A549 (cell line): ENCODE data around the gene PTPA. TPM values are rescaled to one million over a fixed set of nuclear protein-coding genes. Genes with fewer than 3 reads are reported as not detected.

Source experiments
- ATAC-seq, 2 experiments: fragments of 200-7000 bp in 1 of 2; fragments of >200 bp in 1 of 2; cut with Nextera tagmentation in 1 of 2; cut with Tn5 transposase in 1 of 2; 3 replicates each; pipeline versions ENCODE4 v1.8.0 to v1.9.1; 2018 to 2020; ENCODE audit warnings: mild to moderate bottlenecking in 1 of 2, moderate library complexity in 1 of 2
- CTCF ChIA-PET: fragments of 300-600 bp; sonication (Branson Sonifier 250); formaldehyde crosslinking; extraction: SDS; loops from one replicate; lab custom pipeline; 2021; ENCODE audit warnings: antibody characterized with exemption, inconsistent platforms; lab: Yijun Ruan, JAX
- POLR2A ChIA-PET: fragments of 350-600 bp; formaldehyde crosslinking; extraction: SDS; loops from one replicate; lab custom pipeline; 2021; ENCODE audit warnings: antibody characterized with exemption, inconsistent platforms; lab: Yijun Ruan, JAX
- DNase-seq, 2 experiments: peaks; one replicate each; pipeline versions ENCODE4 v3.0.0 to v3.0.0-alpha.2; 2011 to 2016; ENCODE audit warnings: low read depth in 1 of 2, low spot score in 1 of 2
- FAIRE-seq: peaks from 2 replicates; lab custom pipeline; 2011; peaks lifted over from hg19 to GRCh38; lab: Jason Lieb, UNC
- H3K27ac ChIP-seq, 2 experiments: fragments of >200 bp; sonication (Bioruptor Twin); formaldehyde crosslinking; 3 replicates each; pipeline ENCODE4 v1.5.1; 2016 to 2017
- H3K4me1 ChIP-seq: fragments of >200 bp; sonication (Bioruptor Twin); formaldehyde crosslinking; 3 replicates; pipeline ENCODE4 v1.6.1; 2016
- H3K4me2 ChIP-seq: fragments of >200 bp; sonication (Bioruptor Twin); formaldehyde crosslinking; 3 replicates; pipeline ENCODE4 v1.6.1; 2016
- H3K4me3 ChIP-seq: fragments of >200 bp; sonication (Bioruptor Twin); formaldehyde crosslinking; 3 replicates; pipeline ENCODE4 v1.5.1; 2016
- H3K9me3 ChIP-seq: fragments of >200 bp; sonication (Bioruptor Twin); formaldehyde crosslinking; 3 replicates; pipeline ENCODE4 v1.6.1; 2016
- CHD4 ChIP-seq: fragments of 200-600 bp; sonication (generic); IDR thresholded peaks from 2 replicates; pipeline ENCODE4 v1.6.1; 2016; ENCODE audit warnings: antibody characterized with exemption, mild to moderate bottlenecking, borderline replicate concordance
- HDAC2 ChIP-seq: fragments of 200-600 bp; sonication (generic); IDR thresholded peaks from 2 replicates; pipeline ENCODE4 v1.6.1; 2016
- HEYL ChIP-seq: fragments of 250-450 bp; sonication (Bioruptor Pico); IDR thresholded peaks from 2 replicates; pipeline ENCODE4 v1.8.0; 2021; ENCODE audit warnings: mild to moderate bottlenecking, moderate library complexity
- JUN ChIP-seq, 2 experiments: fragments of >200 bp; sonication (Bioruptor Twin); formaldehyde crosslinking; IDR thresholded peaks; 2 replicates in 1 of 2; 3 replicates in 1 of 2; pipeline ENCODE4 v1.6.1; 2016 to 2017
- JUNB ChIP-seq: fragments of >200 bp; sonication (Bioruptor Twin); formaldehyde crosslinking; IDR thresholded peaks from 2 replicates; pipeline ENCODE4 v1.6.1; 2016
- KDM1A ChIP-seq: fragments of 200-600 bp; sonication (generic); IDR thresholded peaks from 2 replicates; pipeline ENCODE4 v1.6.1; 2016; ENCODE audit warnings: low read depth, mild to moderate bottlenecking
- KDM5A ChIP-seq: fragments of 200-600 bp; sonication (generic); IDR thresholded peaks from 2 replicates; pipeline ENCODE4 v1.6.1; 2016; ENCODE audit warnings: antibody characterized with exemption, mild to moderate bottlenecking
- MAFK ChIP-seq: fragments of 450-650 bp; IDR thresholded peaks from 2 replicates; pipeline ENCODE4 v1.6.1; 2014; ENCODE audit not compliant: partially characterized antibody
- MYC ChIP-seq: IDR thresholded peaks from 2 replicates; pipeline ENCODE4 v1.6.1; 2012; ENCODE audit warnings: mild to moderate bottlenecking, inconsistent platforms, low read length, improper control_type of control experiment, borderline replicate concordance
- NFE2L2 ChIP-seq: fragments of 150-350 bp; conservative IDR thresholded peaks from 2 replicates; pipeline ENCODE4 v1.6.1; 2014; ENCODE audit warnings: low read length
- NR3C1 ChIP-seq: fragments of >200 bp; sonication (Bioruptor Twin); formaldehyde crosslinking; IDR thresholded peaks from 3 replicates; pipeline ENCODE4 v1.6.1; 2017
- PHF8 ChIP-seq: fragments of 200-600 bp; sonication (generic); IDR thresholded peaks from 2 replicates; pipeline ENCODE4 v1.6.1; 2016; ENCODE audit warnings: low read depth, mild to moderate bottlenecking, antibody characterized with exemption, moderate library complexity, borderline replicate concordance
- RFX5 ChIP-seq: fragments of 450-650 bp; IDR thresholded peaks from 2 replicates; pipeline ENCODE4 v1.7.1; 2014; ENCODE audit warnings: antibody characterized with exemption, mild to moderate bottlenecking, moderate library complexity
- TP53 ChIP-seq: fragments of 250-450 bp; sonication (Bioruptor Pico); IDR thresholded peaks from 2 replicates; pipeline ENCODE4 v1.5.0; 2021; ENCODE audit warnings: mild to moderate bottlenecking, moderate library complexity
- WGBS: methylation state at CpG from one replicate; pipeline ENCODE4 v1.1.6; 2017; ENCODE audit errors: missing lambda C conversion rate; 5-methylcytosine and 5-hydroxymethylcytosine counted together
- polyA plus RNA-seq, 4 experiments: library from polyadenylated mRNA; depleted of rRNA in 3 of 4; stranded (reverse); fragments of >200 nt; fragmentation: RNase III in 1 of 4; extraction: RNeasy Plus Mini Kit Qiagen cat#74134 plus additional on column Dnase treatment in 1 of 4; gene quantifications; 2 replicates in 3 of 4; 3 replicates in 1 of 4; pipeline ENCODE4 v1.2.3, GENCODE V29; 2011 to 2017
- TF ChIP-seq, protein P1 (sequence below): fragments of >200 bp; sonication (Bioruptor Twin); formaldehyde crosslinking; IDR thresholded peaks from 3 replicates; pipeline ENCODE4 v1.5.1; 2016
- TF ChIP-seq, protein P2 (sequence below): fragments of 200-600 bp; sonication (generic); IDR thresholded peaks from 2 replicates; pipeline ENCODE4 v1.6.1; 2016; ENCODE audit warnings: antibody characterized with exemption, mild to moderate bottlenecking, moderate library complexity
- TF ChIP-seq, protein P3 (sequence below): fragments of 150-350 bp; IDR thresholded peaks from 2 replicates; pipeline ENCODE4 v1.6.1; 2014; ENCODE audit warnings: low read depth, mild to moderate bottlenecking, low read length
- TF ChIP-seq, protein P4 (sequence below): fragments of 250-450 bp; sonication (Bioruptor Pico); IDR thresholded peaks from 2 replicates; pipeline ENCODE4 v1.5.0; 2021; ENCODE audit warnings: mild to moderate bottlenecking, moderate library complexity, borderline replicate concordance
- TF ChIP-seq, protein P5 (sequence below): fragments of >200 bp; sonication (Bioruptor Twin); formaldehyde crosslinking; IDR thresholded peaks from 3 replicates; pipeline ENCODE4 v1.6.1; 2016

Gene PTPA
- polyA plus RNA-seq, 2 of the 4 experiments (the other 2 are of a cell fraction): 140 to 161 TPM

DNA sequence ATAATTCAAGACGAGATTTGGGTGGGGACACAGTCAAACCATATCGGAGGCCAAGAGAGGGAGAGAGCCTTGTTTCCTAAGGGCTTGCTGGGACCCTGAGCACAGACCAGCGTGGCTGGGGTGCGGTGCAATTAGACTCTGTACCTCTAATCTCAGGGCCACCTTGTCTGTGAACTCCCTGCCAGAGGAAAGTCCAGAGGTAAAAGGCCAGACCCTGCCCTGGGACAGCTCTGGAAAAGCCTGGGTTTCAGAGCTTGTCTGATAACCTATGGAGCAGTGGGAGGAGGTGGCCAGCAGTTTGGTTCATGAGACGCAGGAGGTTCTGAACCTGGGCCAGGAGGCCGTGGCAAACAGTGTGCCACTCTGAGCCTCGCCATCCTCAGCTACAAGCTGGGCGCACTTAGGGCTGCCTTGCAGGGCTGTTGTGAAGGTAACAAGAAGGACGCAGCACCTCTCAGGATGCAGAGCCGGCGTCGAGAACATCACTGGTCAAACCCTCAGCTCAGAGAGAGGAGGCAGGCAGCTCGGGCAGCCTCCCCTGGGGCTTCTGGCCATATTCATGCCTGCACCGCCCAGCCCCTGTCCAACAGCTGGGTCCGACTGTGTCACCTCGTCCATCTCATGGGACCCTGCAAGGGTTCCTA is 35.1 kb upstream of the PTPA start (continued):
- TF ChIP-seq HEYL (CRISPR knock-in tag) (no peak), PHF8 (no peak)

DNA sequence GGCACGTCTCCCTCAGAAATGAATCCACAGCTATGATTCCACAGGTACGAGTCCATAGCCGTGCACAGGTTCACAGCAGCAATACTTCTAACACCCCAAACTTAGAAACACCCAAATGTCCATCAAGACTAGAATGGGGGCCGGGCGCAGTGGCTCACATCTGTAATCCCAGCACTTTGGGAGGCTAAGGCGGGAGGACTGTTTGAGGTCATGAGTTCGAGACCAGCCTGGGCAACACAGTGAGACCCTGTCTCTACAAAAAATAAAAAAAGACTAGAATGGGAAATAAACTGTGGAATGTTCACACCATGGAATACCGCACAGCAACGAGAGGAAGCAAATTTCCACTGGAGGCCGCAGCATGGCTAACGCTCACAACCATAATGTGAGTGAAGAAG is 34.6 kb upstream of the PTPA start:
- CTCF ChIA-PET: interaction anchor here (1.4 kb wide), 1 partner anchor 11 kb away, joined by 3 read pairs; no protein-coding TSS in a partner anchor
- DNase-seq (no peak), FAIRE-seq (no peak)
- Histone ChIP-seq H3K27ac (no peak overlapping the region), H3K4me1 (peaks cover 10% of the 10 kb centered on the region; the same call in 2 of the 3 replicates), H3K4me3 (no peak overlapping the region), H3K9me3 (no peaks in the 10 kb centered on the region)
- no peak for TF ChIP-seq CHD4
- TF ChIP-seq JUNB: no peak
- TF ChIP-seq, all 56 proteins: peak for 0
- POLR2A ChIA-PET: no interaction called here
- no peak overlapping the region for H3K4me2 ChIP-seq
- no peak for ATAC-seq
- WGBS: 91% methylated on average over 11 of the region's 11 CpGs

DNA sequence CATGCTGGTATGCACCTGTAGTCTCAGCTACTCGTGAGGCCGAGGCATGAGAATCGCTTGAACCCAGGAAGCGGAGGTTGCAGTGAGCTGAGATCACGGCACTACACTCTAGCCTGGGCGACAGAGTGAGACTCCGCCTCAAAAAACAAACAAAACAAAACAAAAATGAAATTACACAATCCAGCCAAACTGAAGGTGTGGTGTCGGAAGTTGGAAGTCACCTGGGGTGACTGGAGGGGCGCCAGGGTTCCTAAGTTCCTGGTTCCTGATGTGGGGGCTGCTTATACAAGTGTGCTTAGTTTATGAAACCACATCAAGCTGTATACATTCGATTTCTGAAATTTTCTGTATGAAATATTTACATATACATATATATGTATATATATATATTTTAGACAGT is 34.0 kb upstream of the PTPA start:
- TF ChIP-seq RFX5 (no peak), TP53 (CRISPR knock-in tag) (no peak)
- CTCF ChIA-PET: interaction anchor here (1.2 kb wide), 1 partner anchor 54 kb away, joined by 3 read pairs; no protein-coding TSS in a partner anchor
- H3K9me3 ChIP-seq: no peaks in the 10 kb centered on the region
- DNase-seq: no peak
- ATAC-seq: no peak
- peaks cover 15% of the 10 kb centered on the region; the same call in 2 of the 3 replicates for H3K4me1 ChIP-seq
- no peak overlapping the region for H3K4me3 ChIP-seq
- H3K4me2 ChIP-seq: 0 out of 3 replicates have a peak overlapping the region, but pooled peaks have one; percentile 8
- no peak for FAIRE-seq
- POLR2A ChIA-PET: no interaction called here
- WGBS: 66% methylated on average over 10 of the region's 10 CpGs
- no peak overlapping the region for H3K27ac ChIP-seq

DNA sequence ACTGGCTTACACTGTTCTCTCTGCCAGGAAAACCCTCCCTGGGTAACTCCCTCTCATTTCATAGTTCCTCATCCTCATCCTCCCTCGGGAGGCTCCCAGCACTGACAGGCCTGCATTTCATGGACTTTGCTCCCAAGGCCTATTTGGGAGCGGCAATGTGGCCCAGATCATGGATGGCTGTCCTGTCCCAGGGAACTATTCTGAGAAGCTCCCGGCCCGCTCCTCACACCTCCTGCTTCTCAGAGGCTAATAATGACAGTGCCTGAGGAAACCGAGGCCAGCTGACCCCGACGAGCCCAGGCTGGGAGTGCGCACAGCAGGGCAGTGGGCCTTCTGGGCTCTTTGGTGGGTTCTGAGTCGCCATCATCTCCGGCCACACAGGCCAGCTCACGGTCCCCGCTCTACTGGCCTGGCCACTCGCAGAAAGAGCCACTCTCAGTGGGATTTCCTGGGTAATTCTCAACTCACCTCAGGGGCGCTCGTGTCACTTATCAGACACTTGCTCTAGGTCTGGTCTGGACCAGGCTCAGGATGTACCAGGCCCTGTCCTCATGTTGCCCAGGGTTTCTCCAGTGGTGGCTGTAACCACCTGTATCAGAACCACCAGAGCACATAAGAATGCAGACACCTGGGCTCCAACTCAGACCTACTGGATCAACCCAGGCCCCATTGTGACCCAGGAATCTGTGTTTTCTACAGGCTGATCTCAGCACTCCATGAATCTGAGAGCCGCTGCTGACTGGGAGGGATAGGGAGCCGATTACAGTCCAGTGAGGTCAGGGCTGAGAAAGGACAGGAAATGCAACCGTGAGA is 32.3 kb upstream of the PTPA start:
- no peak for ATAC-seq
- Histone ChIP-seq H3K27ac (no peak overlapping the region), H3K4me3 (no peak overlapping the region), H3K4me2 (no peak overlapping the region), H3K9me3 (no peaks in the 10 kb centered on the region), H3K4me1 (peaks cover 18% of the 10 kb centered on the region; the same call in 2 of the 3 replicates)
- WGBS: 78% methylated on average over 13 of the region's 18 CpGs
- no peak for DNase-seq
- FAIRE-seq: no peak
- ChIA-PET POLR2A (no interaction called here), CTCF (interaction anchor here (1.2 kb wide), 1 partner anchor 53 kb away, joined by 3 read pairs; no protein-coding TSS in a partner anchor)
- TF ChIP-seq NR3C1 (no peak), JUN (IDR thresholded peaks at IDR 0.05) (no peak), JUNB (no peak), KDM1A (no peak), NFE2L2 (no peak), MYC (no peak), HDAC2 (no peak), MAFK (no peak), KDM5A (no peak)
- TF ChIP-seq, protein P1, sequence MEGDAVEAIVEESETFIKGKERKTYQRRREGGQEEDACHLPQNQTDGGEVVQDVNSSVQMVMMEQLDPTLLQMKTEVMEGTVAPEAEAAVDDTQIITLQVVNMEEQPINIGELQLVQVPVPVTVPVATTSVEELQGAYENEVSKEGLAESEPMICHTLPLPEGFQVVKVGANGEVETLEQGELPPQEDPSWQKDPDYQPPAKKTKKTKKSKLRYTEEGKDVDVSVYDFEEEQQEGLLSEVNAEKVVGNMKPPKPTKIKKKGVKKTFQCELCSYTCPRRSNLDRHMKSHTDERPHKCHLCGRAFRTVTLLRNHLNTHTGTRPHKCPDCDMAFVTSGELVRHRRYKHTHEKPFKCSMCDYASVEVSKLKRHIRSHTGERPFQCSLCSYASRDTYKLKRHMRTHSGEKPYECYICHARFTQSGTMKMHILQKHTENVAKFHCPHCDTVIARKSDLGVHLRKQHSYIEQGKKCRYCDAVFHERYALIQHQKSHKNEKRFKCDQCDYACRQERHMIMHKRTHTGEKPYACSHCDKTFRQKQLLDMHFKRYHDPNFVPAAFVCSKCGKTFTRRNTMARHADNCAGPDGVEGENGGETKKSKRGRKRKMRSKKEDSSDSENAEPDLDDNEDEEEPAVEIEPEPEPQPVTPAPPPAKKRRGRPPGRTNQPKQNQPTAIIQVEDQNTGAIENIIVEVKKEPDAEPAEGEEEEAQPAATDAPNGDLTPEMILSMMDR: no peak
- TF ChIP-seq, protein P2, sequence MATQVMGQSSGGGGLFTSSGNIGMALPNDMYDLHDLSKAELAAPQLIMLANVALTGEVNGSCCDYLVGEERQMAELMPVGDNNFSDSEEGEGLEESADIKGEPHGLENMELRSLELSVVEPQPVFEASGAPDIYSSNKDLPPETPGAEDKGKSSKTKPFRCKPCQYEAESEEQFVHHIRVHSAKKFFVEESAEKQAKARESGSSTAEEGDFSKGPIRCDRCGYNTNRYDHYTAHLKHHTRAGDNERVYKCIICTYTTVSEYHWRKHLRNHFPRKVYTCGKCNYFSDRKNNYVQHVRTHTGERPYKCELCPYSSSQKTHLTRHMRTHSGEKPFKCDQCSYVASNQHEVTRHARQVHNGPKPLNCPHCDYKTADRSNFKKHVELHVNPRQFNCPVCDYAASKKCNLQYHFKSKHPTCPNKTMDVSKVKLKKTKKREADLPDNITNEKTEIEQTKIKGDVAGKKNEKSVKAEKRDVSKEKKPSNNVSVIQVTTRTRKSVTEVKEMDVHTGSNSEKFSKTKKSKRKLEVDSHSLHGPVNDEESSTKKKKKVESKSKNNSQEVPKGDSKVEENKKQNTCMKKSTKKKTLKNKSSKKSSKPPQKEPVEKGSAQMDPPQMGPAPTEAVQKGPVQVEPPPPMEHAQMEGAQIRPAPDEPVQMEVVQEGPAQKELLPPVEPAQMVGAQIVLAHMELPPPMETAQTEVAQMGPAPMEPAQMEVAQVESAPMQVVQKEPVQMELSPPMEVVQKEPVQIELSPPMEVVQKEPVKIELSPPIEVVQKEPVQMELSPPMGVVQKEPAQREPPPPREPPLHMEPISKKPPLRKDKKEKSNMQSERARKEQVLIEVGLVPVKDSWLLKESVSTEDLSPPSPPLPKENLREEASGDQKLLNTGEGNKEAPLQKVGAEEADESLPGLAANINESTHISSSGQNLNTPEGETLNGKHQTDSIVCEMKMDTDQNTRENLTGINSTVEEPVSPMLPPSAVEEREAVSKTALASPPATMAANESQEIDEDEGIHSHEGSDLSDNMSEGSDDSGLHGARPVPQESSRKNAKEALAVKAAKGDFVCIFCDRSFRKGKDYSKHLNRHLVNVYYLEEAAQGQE: no peak
- TF ChIP-seq, protein P3, sequence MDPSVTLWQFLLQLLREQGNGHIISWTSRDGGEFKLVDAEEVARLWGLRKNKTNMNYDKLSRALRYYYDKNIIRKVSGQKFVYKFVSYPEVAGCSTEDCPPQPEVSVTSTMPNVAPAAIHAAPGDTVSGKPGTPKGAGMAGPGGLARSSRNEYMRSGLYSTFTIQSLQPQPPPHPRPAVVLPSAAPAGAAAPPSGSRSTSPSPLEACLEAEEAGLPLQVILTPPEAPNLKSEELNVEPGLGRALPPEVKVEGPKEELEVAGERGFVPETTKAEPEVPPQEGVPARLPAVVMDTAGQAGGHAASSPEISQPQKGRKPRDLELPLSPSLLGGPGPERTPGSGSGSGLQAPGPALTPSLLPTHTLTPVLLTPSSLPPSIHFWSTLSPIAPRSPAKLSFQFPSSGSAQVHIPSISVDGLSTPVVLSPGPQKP: no peak
- TF ChIP-seq, protein P4, sequence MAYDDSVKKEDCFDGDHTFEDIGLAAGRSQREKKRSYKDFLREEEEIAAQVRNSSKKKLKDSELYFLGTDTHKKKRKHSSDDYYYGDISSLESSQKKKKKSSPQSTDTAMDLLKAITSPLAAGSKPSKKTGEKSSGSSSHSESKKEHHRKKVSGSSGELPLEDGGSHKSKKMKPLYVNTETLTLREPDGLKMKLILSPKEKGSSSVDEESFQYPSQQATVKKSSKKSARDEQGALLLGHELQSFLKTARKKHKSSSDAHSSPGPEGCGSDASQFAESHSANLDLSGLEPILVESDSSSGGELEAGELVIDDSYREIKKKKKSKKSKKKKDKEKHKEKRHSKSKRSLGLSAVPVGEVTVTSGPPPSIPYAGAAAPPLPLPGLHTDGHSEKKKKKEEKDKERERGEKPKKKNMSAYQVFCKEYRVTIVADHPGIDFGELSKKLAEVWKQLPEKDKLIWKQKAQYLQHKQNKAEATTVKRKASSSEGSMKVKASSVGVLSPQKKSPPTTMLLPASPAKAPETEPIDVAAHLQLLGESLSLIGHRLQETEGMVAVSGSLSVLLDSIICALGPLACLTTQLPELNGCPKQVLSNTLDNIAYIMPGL (CRISPR knock-in tag): no peak
- TF ChIP-seq, protein P5, sequence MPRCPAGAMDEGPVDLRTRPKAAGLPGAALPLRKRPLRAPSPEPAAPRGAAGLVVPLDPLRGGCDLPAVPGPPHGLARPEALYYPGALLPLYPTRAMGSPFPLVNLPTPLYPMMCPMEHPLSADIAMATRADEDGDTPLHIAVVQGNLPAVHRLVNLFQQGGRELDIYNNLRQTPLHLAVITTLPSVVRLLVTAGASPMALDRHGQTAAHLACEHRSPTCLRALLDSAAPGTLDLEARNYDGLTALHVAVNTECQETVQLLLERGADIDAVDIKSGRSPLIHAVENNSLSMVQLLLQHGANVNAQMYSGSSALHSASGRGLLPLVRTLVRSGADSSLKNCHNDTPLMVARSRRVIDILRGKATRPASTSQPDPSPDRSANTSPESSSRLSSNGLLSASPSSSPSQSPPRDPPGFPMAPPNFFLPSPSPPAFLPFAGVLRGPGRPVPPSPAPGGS: no peak
